HepG2 (cell line): ENCODE results near the gene UBR1. TPM values are rescaled to one million over a fixed set of nuclear protein-coding genes. Genes with fewer than 3 reads are reported as not detected.
A peak's percentile ranks its signal among the peaks of the same experiment; 100 is the strongest.

ENCODE experiments used
- ARNT2 ChIP-seq: sonication (generic); formaldehyde crosslinking; IDR thresholded peaks from 2 replicates; pipeline ENCODE4 v1.8.0; 2022; ENCODE audit warnings: mild to moderate bottlenecking, low read depth, missing genetic modification reagents, moderate library complexity
- CBX5 ChIP-seq: sonication (generic); formaldehyde crosslinking; IDR thresholded peaks from 2 replicates; pipeline ENCODE4 v1.4.0; 2020; ENCODE audit warnings: missing genetic modification reagents, borderline replicate concordance
- DNMT1 ChIP-seq: sonication (generic); formaldehyde crosslinking; IDR thresholded peaks from 2 replicates; pipeline ENCODE4 v1.5.1; 2020; ENCODE audit warnings: mild to moderate bottlenecking, missing genetic modification reagents
- ERF ChIP-seq: IDR thresholded peaks from 2 replicates; pipeline ENCODE4 v1.6.1; 2018; ENCODE audit warnings: missing biosample characterization, missing genetic modification reagents
- ETV6 ChIP-seq: sonication (generic); formaldehyde crosslinking; conservative IDR thresholded peaks from 2 replicates; pipeline ENCODE4 v1.4.0; 2020; ENCODE audit warnings: missing genetic modification reagents
- KDM2A ChIP-seq: sonication (generic); formaldehyde crosslinking; IDR thresholded peaks from 2 replicates; pipeline ENCODE4 v1.4.0; 2020; ENCODE audit warnings: low read depth, missing genetic modification reagents, borderline replicate concordance
- KLF15 ChIP-seq: sonication (generic); formaldehyde crosslinking; IDR thresholded peaks from 2 replicates; pipeline ENCODE4 v1.8.1; 2023; ENCODE audit warnings: borderline replicate concordance, mild to moderate bottlenecking, inconsistent platforms, missing genetic modification reagents, mixed read lengths
- LCORL ChIP-seq, 2 experiments: fragments of 450-650 bp in 1 of 2; sonication (generic) in 1 of 2; formaldehyde crosslinking in 1 of 2; IDR thresholded peaks; 2 replicates each; pipeline versions ENCODE4 v1.5.0 to v1.6.1; 2017 to 2020; ENCODE audit warnings: antibody characterized with exemption in 1 of 2, missing genetic modification reagents in 1 of 2
- MATR3 ChIP-seq: sonication (generic); formaldehyde crosslinking; IDR thresholded peaks from 2 replicates; pipeline ENCODE4 v1.4.0; 2020; ENCODE audit warnings: missing genetic modification reagents
- MEF2D ChIP-seq: sonication (generic); formaldehyde crosslinking; IDR thresholded peaks from 2 replicates; pipeline ENCODE4 v1.5.1; 2020; ENCODE audit warnings: mild to moderate bottlenecking, missing genetic modification reagents
- TFAP4 ChIP-seq: sonication (generic); IDR thresholded peaks from 2 replicates; pipeline ENCODE4 v1.6.1; 2016; ENCODE audit warnings: low read depth, borderline replicate concordance
- ZNF10 ChIP-seq: sonication (generic); formaldehyde crosslinking; IDR thresholded peaks from 2 replicates; pipeline ENCODE4 v1.4.0; 2020; ENCODE audit warnings: mild to moderate bottlenecking, low read depth, missing genetic modification reagents, borderline replicate concordance
- ZNF407 ChIP-seq: sonication (generic); formaldehyde crosslinking; IDR thresholded peaks from one replicate; pipeline ENCODE4 v1.5.1; 2020; ENCODE audit warnings: mild to moderate bottlenecking, missing genetic modification reagents; ENCODE audit errors: not compliant biosample characterization
- ZNF414 ChIP-seq: sonication (generic); formaldehyde crosslinking; IDR thresholded peaks from 2 replicates; pipeline ENCODE4 v1.5.0; 2020; ENCODE audit warnings: missing genetic modification reagents
- ZNF446 ChIP-seq: sonication (generic); formaldehyde crosslinking; IDR thresholded peaks from 2 replicates; pipeline ENCODE4 v1.5.0; 2020; ENCODE audit warnings: mild to moderate bottlenecking, missing genetic modification reagents
- ZNF510 ChIP-seq: sonication (generic); formaldehyde crosslinking; IDR thresholded peaks from 2 replicates; pipeline ENCODE4 v1.4.0; 2020; ENCODE audit warnings: low read depth, mild to moderate bottlenecking, missing genetic modification reagents
- ZNF816 ChIP-seq: sonication (generic); formaldehyde crosslinking; IDR thresholded peaks from 2 replicates; pipeline ENCODE4 v1.8.0; 2022; ENCODE audit warnings: missing genetic modification reagents, mild to moderate bottlenecking, borderline replicate concordance
- polyA plus RNA-seq, 8 experiments: library from polyadenylated mRNA; depleted of rRNA in 3 of 8; stranded (reverse) in 7 of 8; unstranded in 1 of 8; fragments of >200 nt; fragmentation: Illumina TruSeq in 4 of 8; extraction: Trizol in 4 of 8; gene quantifications; 2 replicates each; pipeline versions ENCODE4 v1.2.1 to v1.2.3, GENCODE V29; 2011 to 2016; ENCODE audit warnings: low read depth in 4 of 8, missing spikeins in 1 of 8, mixed read lengths in 1 of 8; ENCODE audit not compliant: insufficient read depth in 1 of 8
- total RNA-seq, 5 experiments: library from RNA; depleted of rRNA; stranded (reverse); fragments of >200 nt; fragmentation: Illumina TruSeq; extraction: Trizol; gene quantifications; 2 replicates each; pipeline ENCODE4 v1.2.3, GENCODE V29; 2016; ENCODE audit warnings: low read depth in 1 of 5

The UBR1 gene
- total and polyA plus RNA-seq, 2 of the 13 experiments (the other 11 are each of a cell fraction or from before 2014, with no cell fraction given): 6.4 to 18.0 TPM

- no peak for TF ChIP-seq ERF (CRISPR knock-in tag)
- TF ChIP-seq KDM2A: 0 out of 2 replicates have a peak, but pooled peaks have one; percentile 56
- TF ChIP-seq LCORL (IDR thresholded peaks at IDR 0.05): no peak
- TF ChIP-seq LCORL (CRISPR knock-in tag; IDR thresholded peaks at IDR 0.05): peak; percentile 5; the same call in 1 of the 2 replicates
- no peak for TF ChIP-seq ZNF407
- TF ChIP-seq KLF15 (CRISPR knock-in tag): no peak
- no peak for TF ChIP-seq ZNF10
- TF ChIP-seq ARNT2: no peak
- no peak for TF ChIP-seq ZNF510 (CRISPR knock-in tag)
- TF ChIP-seq DNMT1 (CRISPR knock-in tag): no peak
- no peak for TF ChIP-seq ZNF446 (CRISPR knock-in tag)
- TF ChIP-seq MATR3 (CRISPR knock-in tag): no peak
- TF ChIP-seq ZNF816 (CRISPR knock-in tag): no peak
- no peak for TF ChIP-seq ETV6 (CRISPR knock-in tag)
- TF ChIP-seq ZNF414 (CRISPR knock-in tag): 0 out of 2 replicates have a peak, but pooled peaks have one; percentile 53
- TF ChIP-seq MEF2D (CRISPR knock-in tag): no peak; the same call in 1 of the 2 replicates
- TF ChIP-seq CBX5 (CRISPR knock-in tag): no peak
- TF ChIP-seq TFAP4: peak; percentile 55; the same call in 1 of the 2 replicates
Measured at GRCh38 chr15:42920519-42921341, 185.1 kb downstream of the UBR1 start, which contains the start of gene TTBK2 (continued).
